ENCODE results near the gene RAB11FIP4. TPM values are rescaled to one million over a fixed set of nuclear protein-coding genes. Genes with fewer than 3 reads are reported as not detected.

The RAB11FIP4 gene
- total and polyA plus RNA-seq, 2 of the 13 experiments (the other 11 are each of a cell fraction or from before 2014, with no cell fraction given) = 28.0 to 89.3 TPM

DNA sequence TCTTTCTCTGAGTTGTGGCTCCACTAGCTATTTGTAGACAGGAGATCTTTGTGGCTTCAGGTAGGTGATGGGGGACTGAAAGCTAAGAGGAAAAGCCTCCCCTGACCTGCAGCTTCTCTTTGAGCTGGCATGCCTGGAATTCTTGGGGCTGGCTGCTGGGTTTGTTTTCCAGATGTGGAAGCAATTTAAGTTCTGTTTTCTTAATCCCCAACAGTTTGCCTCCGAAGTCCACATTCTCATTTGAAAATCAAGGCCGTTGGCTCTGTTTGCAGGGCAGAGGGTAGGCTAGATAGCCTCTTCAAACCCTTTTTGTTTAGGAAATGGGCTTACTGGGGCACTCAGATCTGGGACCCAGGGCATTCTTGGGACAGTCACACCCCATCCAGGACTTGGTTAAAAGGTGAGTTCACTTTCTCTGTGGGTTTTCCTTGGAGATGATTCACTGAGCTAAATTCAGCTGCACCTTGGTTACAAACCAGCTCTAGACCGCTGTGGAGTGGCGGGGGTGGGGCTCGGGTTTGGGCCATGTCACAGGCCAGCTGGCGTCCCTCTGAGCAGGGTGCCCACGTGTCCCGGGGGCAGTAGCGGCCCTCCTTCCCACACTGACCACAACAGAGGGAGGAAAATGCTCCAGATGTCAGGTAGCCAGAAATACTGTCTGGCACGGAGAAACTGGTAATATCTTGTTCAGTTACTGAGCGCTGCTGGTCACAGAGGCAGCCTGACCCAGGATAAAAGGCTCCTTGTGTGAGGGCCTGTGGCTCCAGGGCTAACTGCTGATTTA, 108.5 kb downstream of the RAB11FIP4 start (continued):
- TF ChIP-seq, protein P1, sequence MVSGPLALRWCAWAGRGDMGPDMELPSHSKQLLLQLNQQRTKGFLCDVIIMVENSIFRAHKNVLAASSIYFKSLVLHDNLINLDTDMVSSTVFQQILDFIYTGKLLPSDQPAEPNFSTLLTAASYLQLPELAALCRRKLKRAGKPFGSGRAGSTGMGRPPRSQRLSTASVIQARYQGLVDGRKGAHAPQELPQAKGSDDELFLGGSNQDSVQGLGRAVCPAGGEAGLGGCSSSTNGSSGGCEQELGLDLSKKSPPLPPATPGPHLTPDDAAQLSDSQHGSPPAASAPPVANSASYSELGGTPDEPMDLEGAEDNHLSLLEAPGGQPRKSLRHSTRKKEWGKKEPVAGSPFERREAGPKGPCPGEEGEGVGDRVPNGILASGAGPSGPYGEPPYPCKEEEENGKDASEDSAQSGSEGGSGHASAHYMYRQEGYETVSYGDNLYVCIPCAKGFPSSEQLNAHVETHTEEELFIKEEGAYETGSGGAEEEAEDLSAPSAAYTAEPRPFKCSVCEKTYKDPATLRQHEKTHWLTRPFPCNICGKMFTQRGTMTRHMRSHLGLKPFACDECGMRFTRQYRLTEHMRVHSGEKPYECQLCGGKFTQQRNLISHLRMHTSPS (CRISPR knock-in tag; IDR thresholded peaks at IDR 0.05; ENCODE audit: low read depth) = peak; percentile 49; the same call in 1 of the 2 replicates
- TF ChIP-seq SOX6 (IDR thresholded peaks at IDR 0.05) = no peak
- TF ChIP-seq SOX6 (CRISPR knock-in tag; IDR thresholded peaks at IDR 0.05) = peak; percentile 51
- TF ChIP-seq ZSCAN31 (CRISPR knock-in tag; IDR thresholded peaks at IDR 0.05; ENCODE audit: low read depth) = peak; percentile 74; the same call in 1 of the 2 replicates
- TF ChIP-seq, protein P2, sequence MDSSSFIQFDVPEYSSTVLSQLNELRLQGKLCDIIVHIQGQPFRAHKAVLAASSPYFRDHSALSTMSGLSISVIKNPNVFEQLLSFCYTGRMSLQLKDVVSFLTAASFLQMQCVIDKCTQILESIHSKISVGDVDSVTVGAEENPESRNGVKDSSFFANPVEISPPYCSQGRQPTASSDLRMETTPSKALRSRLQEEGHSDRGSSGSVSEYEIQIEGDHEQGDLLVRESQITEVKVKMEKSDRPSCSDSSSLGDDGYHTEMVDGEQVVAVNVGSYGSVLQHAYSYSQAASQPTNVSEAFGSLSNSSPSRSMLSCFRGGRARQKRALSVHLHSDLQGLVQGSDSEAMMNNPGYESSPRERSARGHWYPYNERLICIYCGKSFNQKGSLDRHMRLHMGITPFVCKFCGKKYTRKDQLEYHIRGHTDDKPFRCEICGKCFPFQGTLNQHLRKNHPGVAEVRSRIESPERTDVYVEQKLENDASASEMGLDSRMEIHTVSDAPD (CRISPR knock-in tag; IDR thresholded peaks at IDR 0.05) = 0 out of 2 replicates have a peak, but pooled peaks have one; percentile 32
- TF ChIP-seq, protein P3, sequence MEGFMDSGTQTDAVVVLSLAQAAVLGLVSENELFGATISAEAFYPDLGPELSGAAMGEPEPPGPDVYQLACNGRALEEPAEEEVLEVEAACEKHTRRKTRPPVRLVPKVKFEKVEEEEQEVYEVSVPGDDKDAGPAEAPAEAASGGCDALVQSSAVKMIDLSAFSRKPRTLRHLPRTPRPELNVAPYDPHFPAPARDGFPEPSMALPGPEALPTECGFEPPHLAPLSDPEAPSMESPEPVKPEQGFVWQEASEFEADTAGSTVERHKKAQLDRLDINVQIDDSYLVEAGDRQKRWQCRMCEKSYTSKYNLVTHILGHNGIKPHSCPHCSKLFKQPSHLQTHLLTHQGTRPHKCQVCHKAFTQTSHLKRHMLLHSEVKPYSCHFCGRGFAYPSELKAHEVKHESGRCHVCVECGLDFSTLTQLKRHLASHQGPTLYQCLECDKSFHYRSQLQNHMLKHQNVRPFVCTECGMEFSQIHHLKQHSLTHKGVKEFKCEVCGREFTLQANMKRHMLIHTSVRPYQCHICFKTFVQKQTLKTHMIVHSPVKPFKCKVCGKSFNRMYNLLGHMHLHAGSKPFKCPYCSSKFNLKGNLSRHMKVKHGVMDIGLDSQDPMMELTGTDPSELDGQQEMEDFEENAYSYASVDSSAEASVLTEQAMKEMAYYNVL (CRISPR knock-in tag; IDR thresholded peaks at IDR 0.05; ENCODE audit: borderline replicate concordance) = 0 out of 2 replicates have a peak, but pooled peaks have one; percentile 80
- TF ChIP-seq, protein P4, sequence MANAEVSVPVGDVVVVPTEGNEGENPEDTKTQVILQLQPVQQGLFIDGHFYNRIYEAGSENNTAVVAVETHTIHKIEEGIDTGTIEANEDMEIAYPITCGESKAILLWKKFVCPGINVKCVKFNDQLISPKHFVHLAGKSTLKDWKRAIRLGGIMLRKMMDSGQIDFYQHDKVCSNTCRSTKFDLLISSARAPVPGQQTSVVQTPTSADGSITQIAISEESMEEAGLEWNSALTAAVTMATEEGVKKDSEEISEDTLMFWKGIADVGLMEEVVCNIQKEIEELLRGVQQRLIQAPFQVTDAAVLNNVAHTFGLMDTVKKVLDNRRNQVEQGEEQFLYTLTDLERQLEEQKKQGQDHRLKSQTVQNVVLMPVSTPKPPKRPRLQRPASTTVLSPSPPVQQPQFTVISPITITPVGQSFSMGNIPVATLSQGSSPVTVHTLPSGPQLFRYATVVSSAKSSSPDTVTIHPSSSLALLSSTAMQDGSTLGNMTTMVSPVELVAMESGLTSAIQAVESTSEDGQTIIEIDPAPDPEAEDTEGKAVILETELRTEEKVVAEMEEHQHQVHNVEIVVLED (CRISPR knock-in tag; IDR thresholded peaks at IDR 0.05; ENCODE audit: borderline replicate concordance) = 0 out of 2 replicates have a peak, but pooled peaks have one; percentile 14
- TF ChIP-seq, protein P5, sequence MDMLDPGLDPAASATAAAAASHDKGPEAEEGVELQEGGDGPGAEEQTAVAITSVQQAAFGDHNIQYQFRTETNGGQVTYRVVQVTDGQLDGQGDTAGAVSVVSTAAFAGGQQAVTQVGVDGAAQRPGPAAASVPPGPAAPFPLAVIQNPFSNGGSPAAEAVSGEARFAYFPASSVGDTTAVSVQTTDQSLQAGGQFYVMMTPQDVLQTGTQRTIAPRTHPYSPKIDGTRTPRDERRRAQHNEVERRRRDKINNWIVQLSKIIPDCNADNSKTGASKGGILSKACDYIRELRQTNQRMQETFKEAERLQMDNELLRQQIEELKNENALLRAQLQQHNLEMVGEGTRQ (IDR thresholded peaks at IDR 0.05; ENCODE audit: low read depth, low read length) = no peak
- TF ChIP-seq, protein P5 (CRISPR knock-in tag; IDR thresholded peaks at IDR 0.05; ENCODE audit: borderline replicate concordance) = 0 out of 2 replicates have a peak, but pooled peaks have one; percentile 11
- peak; percentile 72 for TF ChIP-seq ZFX (CRISPR knock-in tag; IDR thresholded peaks at IDR 0.05; ENCODE audit: low read depth)
- no peak for TF ChIP-seq PRPF4 (IDR thresholded peaks at IDR 0.05; ENCODE audit: low read depth, low read length, poor library complexity, severe bottlenecking)
- TF ChIP-seq ZNF678 (CRISPR knock-in tag; IDR thresholded peaks at IDR 0.05) = 0 out of 2 replicates have a peak, but pooled peaks have one; percentile 62
- TF ChIP-seq, protein P6, sequence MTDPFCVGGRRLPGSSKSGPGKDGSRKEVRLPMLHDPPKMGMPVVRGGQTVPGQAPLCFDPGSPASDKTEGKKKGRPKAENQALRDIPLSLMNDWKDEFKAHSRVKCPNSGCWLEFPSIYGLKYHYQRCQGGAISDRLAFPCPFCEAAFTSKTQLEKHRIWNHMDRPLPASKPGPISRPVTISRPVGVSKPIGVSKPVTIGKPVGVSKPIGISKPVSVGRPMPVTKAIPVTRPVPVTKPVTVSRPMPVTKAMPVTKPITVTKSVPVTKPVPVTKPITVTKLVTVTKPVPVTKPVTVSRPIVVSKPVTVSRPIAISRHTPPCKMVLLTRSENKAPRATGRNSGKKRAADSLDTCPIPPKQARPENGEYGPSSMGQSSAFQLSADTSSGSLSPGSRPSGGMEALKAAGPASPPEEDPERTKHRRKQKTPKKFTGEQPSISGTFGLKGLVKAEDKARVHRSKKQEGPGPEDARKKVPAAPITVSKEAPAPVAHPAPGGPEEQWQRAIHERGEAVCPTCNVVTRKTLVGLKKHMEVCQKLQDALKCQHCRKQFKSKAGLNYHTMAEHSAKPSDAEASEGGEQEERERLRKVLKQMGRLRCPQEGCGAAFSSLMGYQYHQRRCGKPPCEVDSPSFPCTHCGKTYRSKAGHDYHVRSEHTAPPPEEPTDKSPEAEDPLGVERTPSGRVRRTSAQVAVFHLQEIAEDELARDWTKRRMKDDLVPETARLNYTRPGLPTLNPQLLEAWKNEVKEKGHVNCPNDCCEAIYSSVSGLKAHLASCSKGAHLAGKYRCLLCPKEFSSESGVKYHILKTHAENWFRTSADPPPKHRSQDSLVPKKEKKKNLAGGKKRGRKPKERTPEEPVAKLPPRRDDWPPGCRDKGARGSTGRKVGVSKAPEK (CRISPR knock-in tag; IDR thresholded peaks at IDR 0.05; ENCODE audit: borderline replicate concordance) = no peak
- TF ChIP-seq ARNT2 (CRISPR knock-in tag; IDR thresholded peaks at IDR 0.05; ENCODE audit: low read depth) = 0 out of 2 replicates have a peak, but pooled peaks have one; percentile 39

Data from HepG2 (cell line).